Spinal cord (tissue), 10 donors: Measurements from ENCODE around the gene PDE6C. TPM values are rescaled to one million over a fixed set of nuclear protein-coding genes. Genes with fewer than 3 reads are reported as not detected.

Experiments used
- DNase-seq, 6 donors: peaks; one replicate each; pipeline versions ENCODE4 v3.0.0 to v3.0.0-alpha.2; 2013 to 2015; ENCODE audit warnings: low spot score in 6 of 6, low read depth in 4 of 6
- H3K27ac ChIP-seq: one replicate; pipeline ENCODE4 v1.5.1; 2013; ENCODE audit warnings: low read depth, low read length, control low read depth
- H3K27me3 ChIP-seq: one replicate; pipeline ENCODE4 v1.6.1; 2013; ENCODE audit warnings: low read length; ENCODE audit not compliant: control insufficient read depth, insufficient read depth
- H3K36me3 ChIP-seq: one replicate; pipeline ENCODE4 v1.6.1; 2013; ENCODE audit warnings: low read length; ENCODE audit not compliant: control insufficient read depth, insufficient read depth
- H3K4me1 ChIP-seq: one replicate; pipeline ENCODE4 v1.6.1; 2013; ENCODE audit warnings: low read length; ENCODE audit not compliant: control insufficient read depth, insufficient read depth
- H3K4me3 ChIP-seq: one replicate; pipeline ENCODE4 v1.5.1; 2013; ENCODE audit warnings: low read depth, low read length, control low read depth
- H3K9me3 ChIP-seq: one replicate; pipeline ENCODE4 v1.6.1; 2013; ENCODE audit warnings: low read length; ENCODE audit not compliant: control insufficient read depth, insufficient read depth
- WGBS: methylation state at CpG from one replicate; pipeline ENCODE4 v1.1.5; 2013; ENCODE audit warnings: missing lambda C conversion rate; ENCODE audit not compliant: insufficient coverage; 5-methylcytosine and 5-hydroxymethylcytosine counted together
- polyA plus RNA-seq, 2 donors: library from polyadenylated mRNA; unstranded; fragments of 120-200 nt; gene quantifications; one replicate each; pipeline ENCODE4 v1.2.1, GENCODE V29; 2013; ENCODE audit not compliant: insufficient read length in 2 of 2
- total RNA-seq, 2 donors: library from RNA; depleted of rRNA in 1 of 2; stranded (reverse); fragments of 120-200 nt in 1 of 2; fragments of >200 nt in 1 of 2; gene quantifications; one replicate each; pipeline versions ENCODE4 v1.2.3 to v1.2.4, GENCODE V29; 2013 to 2014
- donor health status: healthy.

PDE6C gene
- total and polyA plus RNA-seq, 4 donors = 0.82 to 3.5 TPM; not detected in 2

- H3K9me3 ChIP-seq = no peaks in the 10 kb centered on the region
- H3K4me1 ChIP-seq = peaks cover 3% of the 10 kb centered on the region
- H3K4me3 ChIP-seq = no peak overlapping the region
- H3K27me3 ChIP-seq = no peaks in the 10 kb centered on the region
- DNase-seq = no peak
- H3K36me3 ChIP-seq = no peaks in the 10 kb centered on the region
- H3K27ac ChIP-seq = no peak overlapping the region
- 26% methylated on average over 2 of the region's 4 CpGs for WGBS
These were observed 19.1 kb upstream of the PDE6C start for GRCh38 chr10:93593254-93593653.

- no peaks in the 10 kb centered on the region for H3K36me3 ChIP-seq
- no peak overlapping the region for H3K27ac ChIP-seq
- H3K4me3 ChIP-seq = no peak overlapping the region
- DNase-seq = no peak
- peaks cover 3% of the 10 kb centered on the region for H3K4me1 ChIP-seq
- no peaks in the 10 kb centered on the region for H3K27me3 ChIP-seq
- WGBS = 90% methylated on average over 18 of the region's 18 CpGs
- no peaks in the 10 kb centered on the region for H3K9me3 ChIP-seq
These were observed 18.6 kb upstream of the PDE6C start for GRCh38 chr10:93593749-93594148.

GRCh38 chr10:93594518-93594917 is 17.8 kb upstream of the PDE6C start:
- no peak overlapping the region for H3K27ac ChIP-seq
- H3K4me3 ChIP-seq = no peak overlapping the region
- peaks cover 2% of the 10 kb centered on the region for H3K27me3 ChIP-seq
- H3K4me1 ChIP-seq = peaks cover 3% of the 10 kb centered on the region
- no peak for DNase-seq
- H3K36me3 ChIP-seq = no peaks in the 10 kb centered on the region
- no peaks in the 10 kb centered on the region for H3K9me3 ChIP-seq
- 89% methylated on average over 7 of the region's 7 CpGs for WGBS

- Histone ChIP-seq H3K9me3 (no peaks in the 10 kb centered on the region), H3K36me3 (no peaks in the 10 kb centered on the region), H3K27ac (no peak overlapping the region), H3K4me1 (peaks cover 5% of the 10 kb centered on the region), H3K27me3 (peaks cover 12% of the 10 kb centered on the region), H3K4me3 (no peak overlapping the region)
- 79% methylated on average over 4 of the region's 5 CpGs for WGBS
- DNase-seq = no peak
These were observed 16.8 kb upstream of the PDE6C start for GRCh38 chr10:93595378-93596161.

GRCh38 chr10:93596539-93596938 is 15.8 kb upstream of the PDE6C start:
- no peak for DNase-seq
- H3K4me3 ChIP-seq = no peak overlapping the region
- no peaks in the 10 kb centered on the region for H3K9me3 ChIP-seq
- H3K27ac ChIP-seq = no peak overlapping the region
- peaks cover 12% of the 10 kb centered on the region for H3K4me1 ChIP-seq
- no peaks in the 10 kb centered on the region for H3K36me3 ChIP-seq
- peaks cover 18% of the 10 kb centered on the region for H3K27me3 ChIP-seq
- WGBS = 67% methylated on average over 2 of the region's 4 CpGs

GRCh38 chr10:93597075-93597599 is 15.2 kb upstream of the PDE6C start:
- Histone ChIP-seq H3K27me3 (peaks cover 22% of the 10 kb centered on the region), H3K4me1 (peaks cover 13% of the 10 kb centered on the region), H3K36me3 (no peaks in the 10 kb centered on the region), H3K4me3 (no peak overlapping the region), H3K9me3 (no peaks in the 10 kb centered on the region), H3K27ac (no peak overlapping the region)
- no CpG with 5 or more reads among the region's 1 CpG for WGBS
- DNase-seq = no peak

GRCh38 chr10:93598157-93598556 is 14.2 kb upstream of the PDE6C start:
- Histone ChIP-seq H3K27ac (no peak overlapping the region), H3K27me3 (peaks cover 31% of the 10 kb centered on the region), H3K4me3 (no peak overlapping the region), H3K36me3 (no peaks in the 10 kb centered on the region), H3K4me1 (peaks cover 13% of the 10 kb centered on the region), H3K9me3 (no peaks in the 10 kb centered on the region)
- no peak for DNase-seq
- WGBS = 80% methylated on average over 1 of the region's 5 CpGs

GRCh38 chr10:93599335-93599734 is 13.0 kb upstream of the PDE6C start:
- no peak overlapping the region for H3K4me3 ChIP-seq
- H3K27ac ChIP-seq = no peak overlapping the region
- peaks cover 13% of the 10 kb centered on the region for H3K4me1 ChIP-seq
- 57% methylated on average over 1 of the region's 1 CpG for WGBS
- H3K9me3 ChIP-seq = no peaks in the 10 kb centered on the region
- peaks cover 41% of the 10 kb centered on the region for H3K27me3 ChIP-seq
- no peaks in the 10 kb centered on the region for H3K36me3 ChIP-seq
- no peak for DNase-seq

- Histone ChIP-seq H3K9me3 (no peaks in the 10 kb centered on the region), H3K27me3 (peaks cover 45% of the 10 kb centered on the region), H3K36me3 (no peaks in the 10 kb centered on the region), H3K27ac (no peak overlapping the region), H3K4me3 (no peak overlapping the region), H3K4me1 (peaks cover 13% of the 10 kb centered on the region)
- no peak for DNase-seq
- 79% methylated on average over 2 of the region's 4 CpGs for WGBS
These were observed 12.6 kb upstream of the PDE6C start for GRCh38 chr10:93599778-93600177.
